ENCODE results near the gene NCDN. TPM values are rescaled to one million over a fixed set of nuclear protein-coding genes. Genes with fewer than 3 reads are reported as not detected.

NCDN gene
- polyA plus RNA-seq, 1 donor (not counting 4 experiments of a cell fraction or from before 2014, with no cell fraction given) = 10.5 TPM

DNA sequence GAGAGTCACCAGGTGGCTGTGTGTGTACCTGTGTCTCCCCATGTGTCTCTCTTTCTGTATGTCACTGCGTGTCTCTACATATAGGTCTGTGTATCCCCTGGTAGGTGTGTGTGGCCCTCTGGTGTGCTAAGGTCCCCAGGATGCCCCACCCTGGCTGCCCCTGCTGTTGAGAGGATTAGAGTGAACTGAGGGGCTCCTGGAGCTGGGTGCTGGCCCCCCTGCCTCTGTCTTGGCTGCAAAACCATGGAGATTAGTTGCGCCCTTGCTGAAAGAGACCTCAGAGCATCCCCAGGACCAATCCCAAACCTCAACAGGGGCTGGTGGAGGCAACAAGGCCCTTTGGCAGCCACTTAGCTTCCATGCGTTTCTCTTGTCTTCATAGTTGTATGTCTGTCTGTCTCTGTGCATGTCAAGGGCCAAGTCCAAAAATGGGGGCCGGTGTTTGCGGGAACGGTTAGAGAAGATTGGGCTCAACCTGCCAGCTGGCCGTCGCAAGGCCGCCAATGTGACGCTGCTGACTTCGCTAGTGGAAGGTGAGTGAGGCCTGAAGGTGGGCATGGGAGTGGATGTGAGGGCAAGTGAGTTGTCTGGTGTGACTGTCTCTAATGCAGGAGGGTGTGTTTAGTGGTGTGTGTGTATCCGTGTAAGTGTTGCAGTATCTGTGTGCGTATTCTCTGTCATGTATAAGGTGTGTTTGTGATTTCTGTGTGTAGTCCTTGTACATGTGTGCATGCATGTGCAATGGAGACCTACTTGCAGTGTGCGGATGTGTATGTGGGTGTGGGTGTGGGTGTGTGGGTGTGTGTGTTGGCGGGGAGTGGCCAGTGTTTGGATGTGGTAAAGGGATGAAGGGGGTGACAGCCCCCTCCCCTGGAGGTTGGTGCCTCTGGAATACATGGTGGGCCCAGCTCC is 32.2 kb downstream of the NCDN start:
- no peak overlapping the region for H3K4me2 ChIP-seq (ENCODE audit: control insufficient read depth, extremely low read depth, insufficient read depth, low read depth, low read length)
- FAIRE-seq = no peak
- H3K27me3 ChIP-seq (ENCODE audit: control insufficient read depth, extremely low read depth, insufficient read depth, low read length) = no peaks in the 10 kb centered on the region
- peaks cover 0 to 1% of the 10 kb centered on the region in 2 experiments for H3K36me3 ChIP-seq (ENCODE audit: control insufficient read depth in 2 of 2, extremely low read depth in 1 of 2, insufficient read depth in 2 of 2, low read length in 2 of 2)
- no peak overlapping the region for H3K9ac ChIP-seq (ENCODE audit: control insufficient read depth, extremely low read depth, insufficient read depth, low read length)
- no peaks in the 10 kb centered on the region for H3K4me1 ChIP-seq (ENCODE audit: control insufficient read depth, extremely low read depth, insufficient read depth, low read length)
- no peaks in the 10 kb centered on the region for H4K20me1 ChIP-seq (ENCODE audit: control insufficient read depth, extremely low read depth, insufficient read depth, low read length)
- TF ChIP-seq, protein P1, sequence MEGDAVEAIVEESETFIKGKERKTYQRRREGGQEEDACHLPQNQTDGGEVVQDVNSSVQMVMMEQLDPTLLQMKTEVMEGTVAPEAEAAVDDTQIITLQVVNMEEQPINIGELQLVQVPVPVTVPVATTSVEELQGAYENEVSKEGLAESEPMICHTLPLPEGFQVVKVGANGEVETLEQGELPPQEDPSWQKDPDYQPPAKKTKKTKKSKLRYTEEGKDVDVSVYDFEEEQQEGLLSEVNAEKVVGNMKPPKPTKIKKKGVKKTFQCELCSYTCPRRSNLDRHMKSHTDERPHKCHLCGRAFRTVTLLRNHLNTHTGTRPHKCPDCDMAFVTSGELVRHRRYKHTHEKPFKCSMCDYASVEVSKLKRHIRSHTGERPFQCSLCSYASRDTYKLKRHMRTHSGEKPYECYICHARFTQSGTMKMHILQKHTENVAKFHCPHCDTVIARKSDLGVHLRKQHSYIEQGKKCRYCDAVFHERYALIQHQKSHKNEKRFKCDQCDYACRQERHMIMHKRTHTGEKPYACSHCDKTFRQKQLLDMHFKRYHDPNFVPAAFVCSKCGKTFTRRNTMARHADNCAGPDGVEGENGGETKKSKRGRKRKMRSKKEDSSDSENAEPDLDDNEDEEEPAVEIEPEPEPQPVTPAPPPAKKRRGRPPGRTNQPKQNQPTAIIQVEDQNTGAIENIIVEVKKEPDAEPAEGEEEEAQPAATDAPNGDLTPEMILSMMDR (optimal IDR thresholded peaks at IDR 0.05 in 1 of 3, IDR thresholded peaks at IDR 0.05 in 1 of 3, conservative IDR thresholded peaks at IDR 0.05 in 1 of 3; ENCODE audit: extremely low read depth in 1 of 3, insufficient read depth in 2 of 3, low read length in 3 of 3) = no peak
- no peak for TF ChIP-seq EZH2 (IDR thresholded peaks at IDR 0.05; ENCODE audit: low read length)
- H3K79me2 ChIP-seq (ENCODE audit: control insufficient read depth, insufficient read depth, low read length) = no peaks in the 10 kb centered on the region
- no peak overlapping the region for H3K27ac ChIP-seq (ENCODE audit: control insufficient read depth, insufficient read depth, low read length)
- no peaks in the 10 kb centered on the region for H3K9me1 ChIP-seq (ENCODE audit: control insufficient read depth, extremely low read depth, insufficient read depth, low read length)
- dilution Hi-C loops (cut with MboI; ENCODE audit: extremely low pct_ligation_motif_present, low sequenced_read_pairs) = no loop called here
- no peak overlapping the region for H2AFZ ChIP-seq (ENCODE audit: control insufficient read depth, low read length)
- H3K9me3 ChIP-seq (ENCODE audit: control insufficient read depth, low read depth, low read length) = no peaks in the 10 kb centered on the region
- DNase-seq (ENCODE audit: low read depth, low spot score) = no peak
- H3K4me3 ChIP-seq (ENCODE audit: control insufficient read depth in 2 of 3, extremely low read depth in 1 of 3, insufficient read depth in 2 of 3, low read depth in 1 of 3, low read length in 3 of 3) = no peak overlapping the region

DNA sequence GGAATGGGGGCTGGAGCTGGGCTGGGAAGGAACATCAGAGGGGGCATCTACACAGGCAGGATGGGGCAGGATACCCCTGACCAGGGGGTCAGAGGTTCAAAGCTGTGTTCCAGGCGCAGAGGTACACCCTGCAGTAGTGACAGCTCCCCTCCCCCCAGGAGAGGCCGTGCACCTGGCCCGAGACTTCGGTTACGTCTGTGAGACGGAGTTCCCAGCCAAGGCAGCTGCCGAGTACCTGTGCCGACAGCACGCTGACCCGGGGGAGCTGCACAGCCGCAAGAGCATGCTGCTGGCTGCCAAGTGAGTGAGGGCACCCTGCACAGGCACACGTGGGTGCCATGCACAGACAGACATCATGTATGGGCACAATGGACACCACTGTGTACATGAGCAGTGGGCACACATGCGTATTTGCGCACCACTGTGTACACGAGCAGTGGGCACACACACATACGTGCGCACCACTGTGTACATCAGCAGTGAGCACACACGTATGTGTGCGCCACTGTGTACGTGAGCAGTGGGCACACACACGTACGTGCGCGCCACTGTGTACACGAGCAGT is 33.0 kb downstream of the NCDN start:
- Histone ChIP-seq H3K36me3 (ENCODE audit: control insufficient read depth in 2 of 2, extremely low read depth in 1 of 2, insufficient read depth in 2 of 2, low read length in 2 of 2) (peaks cover 0 to 1% of the 10 kb centered on the region in 2 experiments), H2AFZ (ENCODE audit: control insufficient read depth, low read length) (no peak overlapping the region), H3K27me3 (ENCODE audit: control insufficient read depth, extremely low read depth, insufficient read depth, low read length) (no peaks in the 10 kb centered on the region), H3K79me2 (ENCODE audit: control insufficient read depth, insufficient read depth, low read length) (no peaks in the 10 kb centered on the region), H3K4me1 (ENCODE audit: control insufficient read depth, extremely low read depth, insufficient read depth, low read length) (no peaks in the 10 kb centered on the region), H3K9me1 (ENCODE audit: control insufficient read depth, extremely low read depth, insufficient read depth, low read length) (no peaks in the 10 kb centered on the region), H3K4me3 (ENCODE audit: control insufficient read depth in 2 of 3, extremely low read depth in 1 of 3, insufficient read depth in 2 of 3, low read depth in 1 of 3, low read length in 3 of 3) (no peak overlapping the region), H3K9ac (ENCODE audit: control insufficient read depth, extremely low read depth, insufficient read depth, low read length) (no peak overlapping the region), H3K4me2 (ENCODE audit: control insufficient read depth, extremely low read depth, insufficient read depth, low read depth, low read length) (no peak overlapping the region), H3K27ac (ENCODE audit: control insufficient read depth, insufficient read depth, low read length) (no peak overlapping the region), H3K9me3 (ENCODE audit: control insufficient read depth, low read depth, low read length) (no peaks in the 10 kb centered on the region), H4K20me1 (ENCODE audit: control insufficient read depth, extremely low read depth, insufficient read depth, low read length) (no peaks in the 10 kb centered on the region)
- TF ChIP-seq EZH2 (IDR thresholded peaks at IDR 0.05; ENCODE audit: low read length) = no peak
- TF ChIP-seq, protein P1 (optimal IDR thresholded peaks at IDR 0.05 in 1 of 3, IDR thresholded peaks at IDR 0.05 in 1 of 3, conservative IDR thresholded peaks at IDR 0.05 in 1 of 3; ENCODE audit: extremely low read depth in 1 of 3, insufficient read depth in 2 of 3, low read length in 3 of 3) = no peak
- dilution Hi-C loops (cut with MboI; ENCODE audit: extremely low pct_ligation_motif_present, low sequenced_read_pairs) = no loop called here
- no peak for FAIRE-seq
- DNase-seq (ENCODE audit: low read depth, low spot score) = no peak

Measured in keratinocyte (primary cell).